Measurements from ENCODE around the gene DPF3. TPM values are rescaled to one million over a fixed set of nuclear protein-coding genes. Genes with fewer than 3 reads are reported as not detected.

The DPF3 gene
- total RNA-seq, 3 donors from 2014 or later (not counting 1 experiment from before 2014, with no cell fraction given): 1.4 to 1.8 (median 1.4) TPM

DNA sequence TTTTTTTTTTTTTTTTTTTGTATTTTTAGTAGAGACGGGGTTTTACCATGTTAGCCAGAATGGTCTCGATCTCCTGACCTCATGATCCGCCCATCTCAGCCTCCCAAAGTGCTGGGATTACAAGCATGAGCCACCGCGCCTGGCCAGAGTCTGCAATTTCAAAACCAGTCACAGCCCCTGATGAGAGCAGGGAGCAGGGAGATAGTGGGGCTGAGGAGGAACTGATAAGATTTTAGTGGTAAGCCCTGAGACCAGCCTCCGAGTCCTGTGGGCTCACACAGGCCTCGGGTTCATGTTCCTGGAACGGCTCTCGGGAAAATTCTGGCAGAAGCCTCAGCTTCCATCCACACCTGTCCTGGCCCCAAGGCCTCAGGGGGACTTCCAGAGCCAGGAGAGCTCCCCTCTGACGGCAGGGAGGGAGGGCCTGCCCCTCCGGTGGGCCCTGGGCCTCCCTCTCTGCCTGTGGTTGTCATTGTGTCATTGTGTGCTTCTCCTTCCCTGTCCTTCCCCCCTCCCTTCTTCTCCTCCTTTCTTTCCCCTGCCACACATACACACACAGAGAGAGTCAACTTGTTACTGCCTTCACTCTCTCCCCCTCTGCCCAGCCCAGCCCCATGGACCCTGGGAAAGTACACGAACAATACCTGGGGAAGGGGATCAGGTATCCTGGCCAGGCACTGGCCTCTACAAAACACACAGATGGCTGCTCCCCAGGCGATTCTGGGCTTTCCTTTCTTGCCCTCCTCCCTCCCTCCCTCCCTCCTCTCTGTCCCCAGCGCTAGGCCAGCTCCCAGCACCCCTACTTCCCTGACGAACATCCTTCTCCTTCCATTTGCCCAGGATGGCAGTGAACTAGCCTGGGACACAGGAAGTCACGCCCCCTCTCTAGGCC, 294.1 kb downstream of the DPF3 start:
- peaks cover 11% of the 10 kb centered on the region for H3K4me1 ChIP-seq (ENCODE audit: control insufficient read depth, insufficient read depth, low read length)
- intact Hi-C loops (cut with micrococcal nuclease): no loop called here
- Mint-ChIP-seq H3K9me3 (no peaks in the 10 kb centered on the region), H3K27ac (no peak overlapping the region), H3K4me1 (peaks cover 17 to 24% of the 10 kb centered on the region in 2 donors), H3K36me3 (no peaks in the 10 kb centered on the region), H3K27me3 (ENCODE audit: low read depth in 2 of 2) (peaks cover 66 to 69% of the 10 kb centered on the region in 2 donors), H3K4me3 (no peak overlapping the region)
- H3K27me3 ChIP-seq (ENCODE audit: control insufficient read depth, insufficient read depth, low read length): peaks cover 25% of the 10 kb centered on the region
- H3K36me3 ChIP-seq (ENCODE audit: control insufficient read depth, insufficient read depth, low read length): no peaks in the 10 kb centered on the region
- DNase-seq: no peak
- 78% methylated on average over 16 of the region's 16 CpGs for WGBS (ENCODE audit: insufficient coverage)
- no peak for ATAC-seq
- TF ChIP-seq, protein P1, sequence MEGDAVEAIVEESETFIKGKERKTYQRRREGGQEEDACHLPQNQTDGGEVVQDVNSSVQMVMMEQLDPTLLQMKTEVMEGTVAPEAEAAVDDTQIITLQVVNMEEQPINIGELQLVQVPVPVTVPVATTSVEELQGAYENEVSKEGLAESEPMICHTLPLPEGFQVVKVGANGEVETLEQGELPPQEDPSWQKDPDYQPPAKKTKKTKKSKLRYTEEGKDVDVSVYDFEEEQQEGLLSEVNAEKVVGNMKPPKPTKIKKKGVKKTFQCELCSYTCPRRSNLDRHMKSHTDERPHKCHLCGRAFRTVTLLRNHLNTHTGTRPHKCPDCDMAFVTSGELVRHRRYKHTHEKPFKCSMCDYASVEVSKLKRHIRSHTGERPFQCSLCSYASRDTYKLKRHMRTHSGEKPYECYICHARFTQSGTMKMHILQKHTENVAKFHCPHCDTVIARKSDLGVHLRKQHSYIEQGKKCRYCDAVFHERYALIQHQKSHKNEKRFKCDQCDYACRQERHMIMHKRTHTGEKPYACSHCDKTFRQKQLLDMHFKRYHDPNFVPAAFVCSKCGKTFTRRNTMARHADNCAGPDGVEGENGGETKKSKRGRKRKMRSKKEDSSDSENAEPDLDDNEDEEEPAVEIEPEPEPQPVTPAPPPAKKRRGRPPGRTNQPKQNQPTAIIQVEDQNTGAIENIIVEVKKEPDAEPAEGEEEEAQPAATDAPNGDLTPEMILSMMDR (IDR thresholded peaks at IDR 0.05): no peak
- H3K27ac ChIP-seq (ENCODE audit: low read length): no peak overlapping the region
- H3K9me3 ChIP-seq (ENCODE audit: control insufficient read depth, insufficient read depth, low read length): no peaks in the 10 kb centered on the region
- H3K4me3 ChIP-seq (ENCODE audit: low read length): no peak overlapping the region

DNA sequence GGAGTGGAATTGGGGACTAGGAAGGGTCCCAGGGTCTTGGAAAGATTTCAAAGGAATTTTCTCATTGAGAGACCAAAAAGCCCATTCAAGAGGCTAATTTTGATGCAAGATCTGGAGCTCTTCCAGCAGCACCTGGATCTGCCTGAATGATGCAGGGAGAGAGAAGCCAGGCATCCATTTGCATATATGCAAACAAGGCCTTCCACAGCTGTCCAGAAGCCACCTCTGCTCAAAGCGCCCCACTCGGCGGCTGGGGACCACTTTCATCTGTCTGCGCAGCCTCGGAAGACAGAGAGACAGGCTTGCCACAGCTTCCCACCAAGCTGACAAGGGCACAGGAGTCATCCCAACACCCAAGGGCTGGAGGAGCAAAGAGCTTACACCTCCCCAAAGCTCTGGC, 295.6 kb downstream of the DPF3 start:
- Histone ChIP-seq H3K27me3 (ENCODE audit: control insufficient read depth, insufficient read depth, low read length) (peaks cover 25% of the 10 kb centered on the region), H3K4me3 (ENCODE audit: low read length) (no peak overlapping the region), H3K27ac (ENCODE audit: low read length) (no peak overlapping the region), H3K9me3 (ENCODE audit: control insufficient read depth, insufficient read depth, low read length) (no peaks in the 10 kb centered on the region), H3K36me3 (ENCODE audit: control insufficient read depth, insufficient read depth, low read length) (no peaks in the 10 kb centered on the region), H3K4me1 (ENCODE audit: control insufficient read depth, insufficient read depth, low read length) (peaks cover 26% of the 10 kb centered on the region)
- Mint-ChIP-seq H3K27me3 (ENCODE audit: low read depth in 2 of 2) (peaks cover 60 to 64% of the 10 kb centered on the region in 2 donors), H3K27ac (no peak overlapping the region), H3K9me3 (no peaks in the 10 kb centered on the region), H3K4me3 (no peak overlapping the region), H3K36me3 (no peaks in the 10 kb centered on the region), H3K4me1 (peaks cover 27 to 35% of the 10 kb centered on the region in 2 donors)
- TF ChIP-seq, protein P1 (IDR thresholded peaks at IDR 0.05): no peak
- ATAC-seq (no peak), DNase-seq (no peak)
- intact Hi-C loops (cut with micrococcal nuclease): no loop called here
- 83% methylated on average over 5 of the region's 5 CpGs for WGBS (ENCODE audit: insufficient coverage)

DNA sequence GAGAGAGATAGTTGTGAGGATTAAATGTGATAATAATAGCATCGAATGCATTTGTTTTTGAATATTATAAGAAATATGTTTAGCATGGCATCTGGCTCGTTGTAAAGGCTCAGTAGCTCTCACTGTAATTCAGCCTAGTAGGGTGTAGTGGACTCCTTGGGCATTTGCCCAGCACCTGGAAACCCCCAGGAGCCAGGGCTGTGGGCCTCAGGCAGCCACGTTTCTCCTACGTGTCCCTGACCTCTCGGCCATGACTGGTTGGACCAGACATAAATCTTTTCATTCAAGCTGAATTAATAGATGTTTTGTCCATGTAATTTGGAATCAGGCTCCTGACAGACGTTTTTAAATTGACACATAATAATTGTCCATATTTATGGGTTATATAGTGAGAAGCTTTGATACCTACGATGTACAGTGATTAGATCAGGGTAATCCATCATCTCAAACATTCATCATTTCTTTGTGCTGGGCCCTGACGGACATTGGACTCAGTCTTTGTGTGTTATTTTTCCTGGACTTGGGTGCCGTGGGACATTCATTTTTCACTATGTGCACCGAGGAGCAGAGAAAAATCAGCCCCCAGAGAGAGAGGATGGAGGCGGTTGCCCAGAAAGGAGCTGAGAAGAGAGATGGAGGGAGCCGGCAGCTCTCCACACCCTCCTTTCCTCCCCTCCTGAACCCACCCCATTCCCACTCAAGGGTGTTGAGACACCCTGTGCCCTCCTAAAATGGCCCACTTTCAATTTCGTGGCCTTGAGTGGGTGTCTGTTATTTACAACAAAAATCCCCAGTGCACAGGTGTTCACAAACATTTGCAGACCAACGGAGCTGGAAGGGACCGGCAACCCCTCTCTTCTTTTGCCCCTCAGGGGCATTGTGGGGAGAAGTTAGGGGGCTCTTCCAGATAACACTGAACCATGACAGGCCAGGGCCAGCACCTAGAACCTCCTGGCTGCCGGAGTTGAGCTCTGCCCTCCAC, 296.4 kb downstream of the DPF3 start:
- H3K36me3 ChIP-seq (ENCODE audit: control insufficient read depth, insufficient read depth, low read length): no peaks in the 10 kb centered on the region
- no peaks in the 10 kb centered on the region for H3K9me3 ChIP-seq (ENCODE audit: control insufficient read depth, insufficient read depth, low read length)
- DNase-seq (no peak), ATAC-seq (no peak)
- H3K27ac Mint-ChIP-seq: no peak overlapping the region
- H3K4me3 ChIP-seq (ENCODE audit: low read length): no peak overlapping the region
- no peak overlapping the region for H3K4me3 Mint-ChIP-seq
- 83% methylated on average over 12 of the region's 16 CpGs for WGBS (ENCODE audit: insufficient coverage)
- H3K9me3 Mint-ChIP-seq: no peaks in the 10 kb centered on the region
- no peaks in the 10 kb centered on the region for H3K36me3 Mint-ChIP-seq
- TF ChIP-seq, protein P1 (IDR thresholded peaks at IDR 0.05): no peak
- H3K27me3 Mint-ChIP-seq (ENCODE audit: low read depth in 2 of 2): peaks cover 60 to 66% of the 10 kb centered on the region in 2 donors
- intact Hi-C loops (cut with micrococcal nuclease): no loop called here
- peaks cover 31 to 40% of the 10 kb centered on the region in 2 donors for H3K4me1 Mint-ChIP-seq
- H3K27me3 ChIP-seq (ENCODE audit: control insufficient read depth, insufficient read depth, low read length): peaks cover 32% of the 10 kb centered on the region
- H3K4me1 ChIP-seq (ENCODE audit: control insufficient read depth, insufficient read depth, low read length): peaks cover 34% of the 10 kb centered on the region
- H3K27ac ChIP-seq (ENCODE audit: low read length): no peak overlapping the region
